Lower leg skin (tissue), 3 donors: ENCODE data around the gene LPXN.

Experiments used
- CTCF ChIP-seq, 3 donors: fragments of 450-650 bp; IDR thresholded peaks; one replicate each; pipeline ENCODE4 v1.5.1; 2016; ENCODE audit warnings: antibody characterized with exemption in 3 of 3, mild to moderate bottlenecking in 3 of 3, moderate library complexity in 2 of 3
- POLR2A ChIP-seq, 2 donors: fragments of 450-650 bp; IDR thresholded peaks; one replicate each; pipeline ENCODE4 v1.6.1; 2016 to 2017; ENCODE audit warnings: antibody characterized with exemption in 2 of 2, mild to moderate bottlenecking in 1 of 2, moderate library complexity in 1 of 2

GRCh38 chr11:58606930-58607714, 31.5 kb upstream of the LPXN start:
- TF ChIP-seq CTCF (IDR thresholded peaks at IDR 0.05), result no peak
- no peak for TF ChIP-seq POLR2A (IDR thresholded peaks at IDR 0.05)
